GM21529 (cell line): Measurements from ENCODE around the gene MYH14.
"Not testable (repeated sequence)": the region's sequence is repeated elsewhere in the genome, so short reads cannot be mapped to it uniquely, and the experiment has no call there.

Experiments
- ATAC-seq: cut with Tn5 transposase; IDR thresholded peaks from one replicate; pipeline ENCODE4 v1.9.1; 2021; ENCODE audit not compliant: unreplicated experiment

MYH14 gene

GRCh38 chr19:50223439-50223716 is 20.0 kb downstream of the MYH14 start:
- no peak for ATAC-seq

GRCh38 chr19:50224986-50225747 is 21.7 kb downstream of the MYH14 start:
- ATAC-seq, result no peak

- ATAC-seq, result no peak
Observed at GRCh38 chr19:50226536-50226935, 23.1 kb downstream of the MYH14 start.

DNA sequence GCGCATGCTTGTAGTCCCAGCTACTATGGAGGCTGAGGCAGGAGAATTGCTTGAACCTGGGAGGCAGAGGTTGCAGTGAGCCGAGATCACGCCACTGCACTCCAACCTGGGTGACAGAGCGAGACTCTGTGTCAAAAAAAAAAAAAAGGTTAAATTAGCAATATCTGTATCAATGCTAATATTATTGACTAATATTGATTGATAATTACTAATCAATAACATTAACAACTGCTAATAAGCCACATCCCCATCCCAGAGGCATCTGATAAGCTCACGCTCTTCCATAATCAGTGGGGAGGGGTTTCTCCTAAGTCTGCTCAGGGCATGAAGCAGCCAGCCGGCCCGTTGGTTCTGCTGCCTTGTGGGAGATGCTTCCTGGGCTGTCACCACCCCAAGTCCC is 24.7 kb downstream of the MYH14 start:
- ATAC-seq, result not testable (repeated sequence)

- ATAC-seq, result no peak
Observed at GRCh38 chr19:50230379-50231351, 27.2 kb downstream of the MYH14 start.

GRCh38 chr19:50231417-50231816 is 28.0 kb downstream of the MYH14 start:
- ATAC-seq, result not testable (repeated sequence)

DNA sequence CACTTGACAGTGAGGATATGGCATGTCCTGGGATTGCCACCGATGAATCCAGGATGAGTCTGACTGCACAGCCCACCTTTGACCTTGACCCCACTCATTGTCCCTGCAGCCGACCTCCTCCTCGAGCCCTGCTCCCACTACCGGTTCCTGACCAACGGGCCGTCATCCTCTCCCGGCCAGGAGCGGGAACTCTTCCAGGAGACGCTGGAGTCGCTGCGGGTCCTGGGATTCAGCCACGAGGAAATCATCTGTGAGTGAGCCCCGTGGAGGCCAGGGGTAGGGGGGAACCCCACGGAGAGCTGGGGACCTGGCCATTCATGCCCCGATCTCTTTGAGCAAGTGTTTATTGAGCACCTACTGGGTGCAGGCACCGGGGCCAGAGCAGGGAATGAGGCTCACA is 28.4 kb downstream of the MYH14 start:
- no peak for ATAC-seq

DNA sequence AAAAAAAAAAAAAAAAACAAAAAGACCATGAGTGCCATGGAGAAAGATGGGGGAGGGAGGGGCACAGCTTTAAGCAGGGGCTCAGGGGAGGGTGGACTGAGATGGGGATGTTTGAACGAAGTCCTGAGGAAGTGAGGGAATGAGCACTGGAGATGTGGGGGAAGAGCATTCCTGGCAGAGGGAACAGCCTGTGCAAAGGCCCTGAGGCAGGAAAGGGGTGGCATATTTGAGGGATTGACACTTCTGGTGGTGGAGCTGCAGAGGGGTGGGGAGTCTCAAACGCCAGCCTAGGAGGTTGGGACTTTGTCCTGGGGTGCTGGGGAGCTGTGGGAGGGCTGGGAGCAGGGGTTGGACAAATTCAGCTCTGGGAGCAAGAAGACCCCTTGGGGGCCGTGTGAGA is 29.2 kb downstream of the MYH14 start:
- ATAC-seq, result no peak

DNA sequence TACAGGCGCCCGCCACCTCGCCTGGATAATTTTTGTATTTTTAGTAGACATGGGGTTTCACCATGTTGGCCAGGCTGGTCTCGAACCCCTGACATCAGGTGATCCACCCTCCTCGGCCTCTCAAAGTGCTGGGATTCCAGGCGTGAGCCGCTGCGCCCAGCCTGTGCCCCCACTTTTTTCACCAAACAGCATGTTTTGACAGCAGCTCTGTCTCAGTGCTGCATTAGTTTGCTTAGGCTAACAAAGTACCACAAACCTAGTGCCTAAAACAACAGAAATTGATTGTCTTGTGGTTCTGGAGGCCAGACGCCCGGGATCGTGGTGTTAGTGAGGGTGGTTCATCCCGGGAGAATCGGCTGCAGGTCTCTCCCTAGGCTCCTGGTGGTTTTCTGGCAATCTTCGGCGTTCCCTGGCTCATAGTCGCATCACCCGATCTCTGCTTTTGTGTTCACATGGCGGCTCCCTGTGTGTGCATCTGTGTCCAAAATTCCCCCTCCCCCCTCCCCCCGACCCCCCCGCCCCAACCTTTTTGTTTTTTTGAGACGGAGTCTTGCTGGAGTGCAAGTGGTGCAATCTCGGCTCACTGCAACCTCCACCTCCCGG is 30.0 kb downstream of the MYH14 start:
- no peak for ATAC-seq

DNA sequence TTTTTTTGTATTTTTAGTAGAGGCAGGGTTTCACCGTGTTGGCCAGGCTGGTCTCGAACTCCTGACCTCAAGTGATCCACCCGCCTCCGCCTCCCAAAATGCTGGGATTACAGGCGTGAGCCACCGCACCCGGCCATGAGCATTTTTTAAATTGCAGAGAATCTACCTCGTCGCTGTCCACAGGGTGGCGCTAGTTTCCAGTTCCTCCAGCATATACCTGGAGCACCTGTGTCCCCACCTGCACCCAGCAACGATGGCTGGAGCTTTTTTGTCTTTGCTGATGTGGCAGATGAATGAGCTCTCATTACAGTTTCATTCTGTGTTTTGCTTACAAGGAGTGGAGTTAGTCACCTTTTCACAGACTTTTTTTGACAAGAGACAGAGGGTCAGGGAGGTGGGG is 34.1 kb downstream of the MYH14 start:
- ATAC-seq, result not testable (repeated sequence)

DNA sequence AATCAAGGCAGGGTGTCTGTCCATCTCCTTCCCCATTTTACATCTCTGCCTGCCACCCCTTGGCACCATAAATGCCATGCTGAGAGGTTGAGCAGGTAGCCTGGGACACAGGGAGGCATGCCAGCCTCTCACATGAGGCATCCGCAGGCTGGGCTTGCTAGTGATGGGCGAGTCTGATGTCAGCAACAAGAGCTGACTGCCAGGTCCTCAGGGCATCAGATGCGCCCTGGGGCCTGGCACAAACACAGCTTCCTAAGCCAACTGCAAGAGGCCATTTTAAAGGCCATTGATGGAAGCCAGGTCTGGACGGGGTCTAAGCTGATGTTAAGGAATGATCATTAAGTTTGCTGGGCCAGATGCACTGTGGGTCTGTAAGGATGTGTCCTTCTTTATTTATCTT is 34.6 kb downstream of the MYH14 start:
- no peak for ATAC-seq

DNA sequence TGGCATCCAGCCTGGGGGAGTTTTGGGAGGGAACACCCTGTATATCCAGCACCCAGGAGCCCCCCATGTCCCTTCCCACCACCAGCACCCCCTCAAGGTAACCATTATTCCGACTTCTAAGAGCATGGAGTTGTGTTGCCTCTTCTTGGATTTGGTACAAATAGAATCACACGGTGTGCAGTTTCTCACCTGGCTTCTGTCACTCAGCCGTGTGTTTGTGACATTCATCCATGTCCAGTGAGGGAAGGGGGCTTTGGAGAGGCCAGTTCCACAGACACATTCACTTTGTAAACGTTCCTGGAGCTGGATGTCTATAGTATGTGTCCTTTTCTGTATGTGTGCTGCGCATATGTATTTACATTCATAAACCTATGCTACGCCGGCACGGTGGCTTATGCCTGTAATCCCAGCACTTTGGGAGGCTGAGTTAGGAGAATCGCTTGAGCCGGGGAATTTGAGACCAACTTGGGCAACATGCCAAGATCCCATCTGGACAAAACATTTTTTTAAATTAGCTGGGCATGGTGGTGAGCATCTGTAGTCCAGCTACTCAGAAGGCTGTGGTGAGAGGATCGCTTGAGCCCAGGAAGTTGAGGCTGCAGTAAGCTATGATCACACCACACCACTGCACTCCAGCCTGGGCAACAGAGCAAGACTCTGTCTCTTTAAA is 36.6 kb downstream of the MYH14 start:
- ATAC-seq, result no peak

DNA sequence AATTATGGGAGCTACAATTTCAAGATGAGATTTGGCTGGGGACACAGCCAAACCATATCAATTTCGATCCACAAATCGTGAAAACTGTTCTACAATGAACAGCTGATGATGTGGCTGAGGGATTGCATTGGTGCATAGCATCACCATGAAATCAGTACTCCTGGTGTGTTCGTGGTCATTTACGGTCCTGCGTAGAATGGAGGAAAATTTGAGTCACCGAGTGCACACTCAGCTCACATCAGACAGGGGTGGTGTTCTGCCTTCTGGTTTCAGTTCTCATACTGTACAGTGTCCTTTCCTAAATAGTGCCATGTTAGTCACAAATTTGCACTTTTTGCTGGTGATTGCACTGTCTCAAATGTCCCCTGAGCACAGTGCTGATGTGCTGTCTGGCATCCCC is 39.2 kb downstream of the MYH14 start:
- no peak for ATAC-seq

- ATAC-seq, result no peak
Observed at GRCh38 chr19:50244695-50245094, 41.3 kb downstream of the MYH14 start.

GRCh38 chr19:50248413-50248812 is 45.0 kb downstream of the MYH14 start:
- no peak for ATAC-seq

DNA sequence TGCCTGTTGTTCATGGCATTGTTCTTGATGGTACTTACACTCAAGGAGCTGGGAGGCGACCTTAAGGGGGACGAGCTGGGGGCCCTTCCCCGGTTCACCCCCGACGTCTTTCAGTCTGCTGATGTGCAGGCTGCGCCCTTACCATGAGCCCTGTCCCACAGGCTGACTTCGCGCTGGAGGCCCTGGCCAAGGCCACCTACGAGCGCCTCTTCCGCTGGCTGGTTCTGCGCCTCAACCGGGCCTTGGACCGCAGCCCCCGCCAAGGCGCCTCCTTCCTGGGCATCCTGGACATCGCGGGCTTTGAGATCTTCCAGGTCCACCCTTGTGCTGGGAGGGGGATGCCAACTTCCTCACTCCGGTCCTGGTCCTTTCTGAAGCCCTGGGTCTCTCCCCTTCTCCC is 45.4 kb downstream of the MYH14 start:
- no peak for ATAC-seq

- no peak for ATAC-seq
Observed at GRCh38 chr19:50249636-50250035, 46.2 kb downstream of the MYH14 start.

- no peak for ATAC-seq
Observed at GRCh38 chr19:50250450-50251136, 47.2 kb downstream of the MYH14 start.

DNA sequence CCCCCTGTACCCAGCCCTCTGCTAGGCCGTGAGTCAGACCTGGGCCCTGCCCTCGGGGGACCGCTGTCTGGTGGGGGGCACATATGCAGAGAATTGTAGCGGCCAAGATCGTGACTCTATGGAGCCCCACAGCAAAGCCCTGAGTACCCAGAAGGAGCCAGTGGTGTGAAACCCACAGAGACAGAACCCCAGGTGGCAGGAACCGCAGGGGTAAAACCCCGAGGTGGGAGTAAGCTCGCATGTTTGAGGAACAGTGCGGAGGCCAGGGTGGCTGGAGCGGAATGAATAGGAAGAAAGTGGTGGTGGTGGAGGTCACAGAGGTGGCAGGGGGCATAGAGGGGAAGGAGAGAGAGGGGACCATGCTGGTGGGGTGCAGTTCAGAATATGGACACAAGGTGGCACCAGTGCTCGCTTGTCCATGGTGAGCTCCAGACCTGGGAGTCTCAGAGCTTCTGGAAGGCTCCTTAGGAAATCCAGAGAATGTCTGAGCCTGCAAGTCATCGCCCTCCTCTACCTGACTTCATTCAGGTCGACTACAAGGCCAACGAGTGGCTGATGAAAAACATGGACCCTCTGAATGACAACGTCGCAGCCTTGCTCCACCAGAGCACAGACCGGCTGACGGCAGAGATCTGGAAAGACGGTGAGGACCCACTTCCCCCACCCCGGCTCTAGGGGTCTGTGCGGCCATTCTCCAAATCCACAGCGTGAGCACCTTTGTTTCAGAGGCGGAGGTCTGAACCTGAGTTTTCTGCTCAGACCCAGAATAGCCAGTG is 48.9 kb downstream of the MYH14 start:
- ATAC-seq, result no peak

- no peak for ATAC-seq
Observed at GRCh38 chr19:50252887-50253268, 49.5 kb downstream of the MYH14 start.
